HG03354 (cell line): ENCODE results near the gene PNMA8A.
"Not testable (repeated sequence)": the region's sequence is repeated elsewhere in the genome, so short reads cannot be mapped to it uniquely, and the experiment has no call there.

ENCODE experiments used
- ATAC-seq: cut with Tn5 transposase; IDR thresholded peaks from one replicate; pipeline ENCODE4 v1.9.1; 2021; ENCODE audit warnings: mild to moderate bottlenecking; ENCODE audit not compliant: unreplicated experiment, poor library complexity, severe bottlenecking

PNMA8A gene, protein sequence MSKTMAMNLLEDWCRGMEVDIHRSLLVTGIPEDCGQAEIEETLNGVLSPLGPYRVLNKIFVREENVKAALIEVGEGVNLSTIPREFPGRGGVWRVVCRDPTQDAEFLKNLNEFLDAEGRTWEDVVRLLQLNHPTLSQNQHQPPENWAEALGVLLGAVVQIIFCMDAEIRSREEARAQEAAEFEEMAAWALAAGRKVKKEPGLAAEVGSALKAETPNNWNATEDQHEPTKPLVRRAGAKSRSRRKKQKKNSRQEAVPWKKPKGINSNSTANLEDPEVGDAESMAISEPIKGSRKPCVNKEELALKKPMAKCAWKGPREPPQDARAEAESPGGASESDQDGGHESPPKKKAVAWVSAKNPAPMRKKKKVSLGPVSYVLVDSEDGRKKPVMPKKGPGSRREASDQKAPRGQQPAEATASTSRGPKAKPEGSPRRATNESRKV

DNA sequence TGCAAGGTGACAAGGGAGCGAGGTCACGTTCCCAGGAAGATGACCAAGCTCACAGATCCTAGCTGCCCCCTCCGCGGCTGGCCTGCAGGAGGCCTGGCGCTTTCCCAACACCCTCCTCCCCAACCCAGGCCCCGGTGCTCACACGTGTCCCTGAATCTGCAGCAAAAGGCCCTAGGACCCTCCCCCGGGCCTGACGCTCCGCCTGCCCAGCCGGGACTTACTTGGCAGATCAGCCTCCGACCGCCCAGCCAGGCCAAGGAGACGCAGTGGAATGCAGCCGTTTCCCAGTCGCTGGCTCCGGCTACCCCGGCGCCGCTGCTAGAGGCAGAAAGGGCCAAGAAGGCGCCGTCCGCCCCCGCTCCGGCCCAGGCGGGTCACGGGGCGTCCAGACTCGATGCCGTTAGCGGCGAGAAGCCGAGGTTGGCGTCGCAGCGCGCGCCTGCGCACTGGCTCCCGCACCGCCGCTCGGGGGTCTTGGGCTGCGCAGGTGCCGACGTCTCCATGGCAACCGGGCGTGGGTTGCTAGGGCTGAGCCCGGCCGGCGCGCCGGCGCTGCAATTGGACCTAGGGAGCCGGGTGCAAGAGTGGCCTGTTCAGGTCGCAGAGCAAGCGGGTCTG lies at the start of gene PNMA8A:
Gene PNMA8A (minus strand): TSS at position 448 of the 618 bp plus-strand sequence. CDS start 528 bp downstream, outside the sequence.
- no peak for ATAC-seq

DNA sequence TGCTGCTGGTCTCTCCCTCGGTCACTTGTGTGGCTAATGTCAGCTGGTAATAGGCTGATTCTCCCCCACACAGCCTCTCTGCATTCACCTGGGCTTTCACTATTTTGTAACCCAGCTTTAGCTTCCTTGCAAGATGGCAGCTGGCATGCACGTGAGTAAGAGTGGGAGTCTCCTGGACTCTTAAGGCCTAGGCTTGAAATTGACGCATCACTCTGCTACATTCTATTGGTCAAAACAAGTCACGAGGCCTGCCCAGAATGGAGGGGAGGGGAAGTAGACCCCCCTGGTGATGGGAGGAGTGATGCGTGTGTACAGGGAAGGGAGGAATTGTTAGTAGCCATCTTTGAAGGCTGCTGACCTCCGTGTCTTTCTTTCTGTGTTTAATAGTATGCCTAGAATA lies 49.3 kb upstream of the PNMA8A start:
- no peak for ATAC-seq

DNA sequence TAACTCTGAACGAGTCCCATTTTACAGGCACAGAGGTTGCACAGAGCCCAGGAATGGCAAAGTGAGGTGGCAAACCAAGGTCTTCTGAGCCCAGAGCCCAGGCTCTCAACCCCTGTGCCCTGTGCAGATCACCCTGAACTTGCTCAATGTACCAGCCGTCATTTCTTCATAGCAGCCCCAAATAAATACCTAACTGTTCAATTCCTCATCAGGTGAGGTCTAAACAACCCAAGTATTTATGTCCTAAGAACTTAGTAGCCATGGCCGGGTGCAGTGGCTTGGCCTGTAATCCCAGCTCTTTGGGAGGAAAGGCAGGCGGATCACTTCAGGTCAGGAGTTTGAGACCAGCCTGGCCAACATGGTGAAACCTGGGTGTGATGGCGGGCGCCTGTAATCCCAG lies 46.1 kb upstream of the PNMA8A start:
- ATAC-seq: no peak

DNA sequence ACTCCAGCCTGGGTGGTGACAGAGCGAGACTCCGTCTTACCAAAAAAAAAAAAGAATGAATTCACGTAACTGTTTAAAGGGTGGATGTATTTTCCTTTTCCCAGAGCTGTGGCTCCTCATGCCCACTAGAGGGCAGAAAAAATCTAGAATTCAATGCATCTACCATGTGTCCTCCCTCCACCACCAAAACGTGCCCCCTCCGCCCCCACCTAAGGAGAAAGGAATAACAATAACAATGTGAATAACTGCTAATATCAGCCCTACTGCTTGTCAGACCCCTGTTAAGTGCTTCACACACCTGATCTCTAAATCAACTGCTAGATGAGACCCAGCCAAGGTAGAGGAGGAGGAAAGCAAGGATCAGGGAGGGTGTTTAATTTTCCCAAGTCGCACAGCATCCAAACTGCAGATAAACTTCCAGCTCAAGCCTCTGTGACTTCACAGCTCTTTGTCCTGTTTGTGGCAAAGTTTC lies 44.6 kb upstream of the PNMA8A start:
- ATAC-seq: no peak

DNA sequence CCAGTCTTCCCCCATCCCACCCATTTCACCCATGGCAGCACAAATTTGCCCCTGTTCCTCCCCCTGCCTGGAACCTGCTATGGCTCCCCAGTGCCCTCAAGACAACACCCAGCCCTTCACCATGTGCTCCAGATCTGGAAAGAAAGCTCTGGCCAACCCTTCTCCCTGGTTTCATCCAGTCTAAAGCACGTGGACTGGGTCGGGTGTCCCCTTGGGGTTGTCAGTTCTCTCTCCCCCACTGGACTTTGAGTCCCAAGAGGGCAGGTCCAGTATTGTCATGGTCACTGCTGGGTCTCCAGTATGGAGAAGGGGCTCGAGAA lies 43.9 kb upstream of the PNMA8A start:
- no peak for ATAC-seq

DNA sequence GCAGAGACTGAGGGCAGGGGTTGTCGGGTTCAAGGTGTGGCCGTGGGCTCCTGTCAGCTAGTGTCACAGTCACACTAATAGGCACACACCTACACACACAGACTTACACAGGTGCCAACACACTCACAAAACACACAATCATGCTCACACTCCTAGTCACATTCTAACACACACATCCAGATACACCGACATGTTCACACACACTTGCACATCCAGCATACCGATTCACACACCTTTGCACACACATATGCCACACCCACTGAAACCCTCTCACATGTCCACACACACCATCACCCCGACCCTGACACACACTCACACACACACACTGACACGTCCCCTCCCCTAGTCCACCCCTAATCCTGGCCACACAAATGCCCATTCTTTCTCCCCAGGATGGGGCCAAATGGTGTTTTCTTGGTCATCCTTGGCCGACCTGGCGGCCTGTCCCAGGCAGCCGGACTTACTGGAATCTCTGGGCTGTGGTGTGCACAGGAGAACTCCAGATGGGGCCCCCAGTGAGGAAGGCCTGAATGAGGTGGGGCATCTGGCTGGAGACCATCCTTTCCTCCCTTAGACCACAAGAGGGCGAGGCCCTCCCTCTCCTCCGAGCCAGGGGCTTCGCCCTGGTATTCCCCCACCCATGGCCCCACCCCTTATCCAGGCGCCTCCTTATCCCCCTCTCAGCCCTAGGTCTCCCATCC lies 43.4 kb upstream of the PNMA8A start:
- no peak for ATAC-seq

DNA sequence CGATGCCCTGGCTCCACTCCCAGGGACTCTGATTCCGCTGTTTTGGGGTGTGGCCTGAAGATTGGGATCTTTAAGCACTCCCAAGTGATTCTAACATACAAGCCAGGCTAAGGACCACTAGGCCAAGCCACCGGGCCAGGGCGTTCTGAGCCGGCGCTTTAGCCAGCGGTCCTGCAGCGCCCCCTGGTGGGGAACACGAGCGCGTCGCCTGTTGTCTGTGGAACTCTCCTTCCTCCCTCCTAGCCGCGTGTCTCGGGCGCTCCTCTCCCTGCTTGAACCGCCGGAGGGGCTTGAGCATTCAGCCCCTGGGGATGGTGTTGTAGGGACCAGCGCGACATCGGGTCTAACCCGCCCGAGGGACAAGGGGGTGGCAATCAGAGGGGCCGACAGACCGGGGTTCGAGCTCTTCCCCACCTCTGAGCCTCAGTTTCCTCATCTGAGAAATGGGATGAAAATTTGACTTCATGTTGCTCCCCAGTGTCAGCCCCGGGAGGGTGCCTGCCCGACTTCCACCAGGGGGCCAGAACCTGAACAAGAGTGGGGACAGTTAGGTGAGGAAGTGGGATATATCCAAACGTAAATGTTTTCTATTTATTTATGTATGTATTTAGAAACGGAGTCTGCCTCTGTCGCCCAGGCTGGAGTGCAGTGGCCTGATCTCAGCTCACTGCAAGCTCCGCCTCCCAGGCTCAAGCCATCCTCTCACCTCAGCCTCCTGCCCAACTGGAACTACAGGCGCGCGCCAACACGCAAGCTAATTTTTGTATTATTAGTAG lies 42.3 kb upstream of the PNMA8A start:
- ATAC-seq: no peak

DNA sequence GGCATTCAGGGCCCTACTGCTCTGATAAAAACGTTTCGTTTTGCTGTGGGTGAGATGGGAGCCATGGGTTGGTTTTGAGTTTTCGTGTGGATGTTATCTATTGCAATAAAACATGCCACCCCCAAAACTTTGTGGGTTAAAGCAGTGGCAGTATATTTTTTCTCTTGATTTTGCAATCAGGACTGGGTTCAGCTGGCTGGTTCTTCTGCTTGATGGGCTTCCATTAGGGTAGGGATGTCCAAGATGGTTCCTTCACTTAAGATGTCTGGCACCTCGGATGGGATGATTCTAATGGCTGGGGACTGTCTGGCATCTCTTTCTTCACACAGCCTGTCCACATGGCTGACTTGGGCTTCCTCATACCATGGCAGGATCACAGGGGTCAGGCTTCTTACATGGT lies 39.9 kb upstream of the PNMA8A start:
- ATAC-seq: no peak

DNA sequence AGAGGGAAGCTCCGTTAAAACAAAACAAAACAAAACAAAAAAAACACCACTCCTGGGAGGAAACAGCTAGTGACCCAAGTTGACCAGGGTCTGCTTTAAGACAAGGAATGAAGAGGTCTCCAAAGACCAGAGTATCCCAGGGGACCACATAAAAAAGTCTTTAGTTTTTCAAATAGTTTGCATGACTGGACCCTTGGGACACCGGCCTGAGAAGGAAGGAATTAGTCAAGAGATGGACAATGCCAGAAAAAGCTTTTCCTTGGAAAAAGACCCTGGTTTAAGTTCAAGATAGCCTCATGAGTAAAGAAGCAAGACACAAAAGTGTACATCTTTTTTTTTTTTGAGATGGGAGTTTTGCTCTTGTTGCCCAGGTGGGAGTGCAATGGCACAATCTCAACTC lies 36.8 kb upstream of the PNMA8A start:
- no peak for ATAC-seq

DNA sequence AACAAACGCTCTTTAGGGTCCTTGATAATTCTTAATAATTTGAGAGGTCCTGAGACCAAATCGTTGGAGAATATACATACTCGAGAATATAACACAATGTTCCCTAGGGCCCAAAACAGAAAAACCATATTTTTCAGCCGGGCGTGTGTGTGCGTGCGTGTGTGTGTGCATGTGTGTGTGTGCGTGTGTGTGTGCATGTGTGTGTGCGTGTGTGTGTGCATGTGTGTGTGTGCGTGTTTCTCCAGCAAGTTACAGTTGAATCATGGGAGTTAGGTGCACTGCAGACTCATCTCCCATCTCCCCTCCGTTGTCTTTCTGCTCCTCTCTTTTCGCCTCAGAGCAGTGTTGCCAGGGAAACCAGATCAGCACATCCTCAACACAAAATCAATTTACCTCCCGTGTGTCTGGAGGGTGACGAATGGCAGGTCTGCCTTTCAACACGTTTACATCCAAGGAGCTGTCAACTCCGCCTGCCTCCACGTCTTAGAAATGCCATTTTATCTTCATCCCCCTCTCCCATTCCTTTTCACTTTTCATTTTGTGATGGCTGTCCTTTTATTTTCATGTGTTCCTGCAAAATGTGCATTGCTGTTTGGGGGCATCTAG lies 32.6 kb upstream of the PNMA8A start:
- no peak for ATAC-seq

DNA sequence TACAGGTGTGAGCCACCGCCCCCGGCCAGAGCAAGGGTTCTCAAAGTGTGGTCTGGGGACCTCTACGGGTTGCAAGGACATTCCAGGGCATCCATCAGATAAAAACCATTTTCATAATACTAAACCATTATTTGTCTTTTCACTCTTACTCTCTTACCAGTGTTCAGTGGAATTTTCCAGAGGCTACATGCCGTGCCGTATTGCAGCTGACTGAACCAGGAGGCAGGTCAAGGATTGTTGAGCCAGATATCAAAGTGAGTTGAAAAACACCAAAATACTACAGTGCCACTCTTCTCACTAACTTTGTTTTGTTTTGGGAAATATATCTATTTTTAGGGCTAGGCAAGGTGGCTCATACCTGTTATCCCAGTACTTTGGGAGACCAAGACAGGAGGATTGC lies 31.5 kb upstream of the PNMA8A start:
- no peak for ATAC-seq

DNA sequence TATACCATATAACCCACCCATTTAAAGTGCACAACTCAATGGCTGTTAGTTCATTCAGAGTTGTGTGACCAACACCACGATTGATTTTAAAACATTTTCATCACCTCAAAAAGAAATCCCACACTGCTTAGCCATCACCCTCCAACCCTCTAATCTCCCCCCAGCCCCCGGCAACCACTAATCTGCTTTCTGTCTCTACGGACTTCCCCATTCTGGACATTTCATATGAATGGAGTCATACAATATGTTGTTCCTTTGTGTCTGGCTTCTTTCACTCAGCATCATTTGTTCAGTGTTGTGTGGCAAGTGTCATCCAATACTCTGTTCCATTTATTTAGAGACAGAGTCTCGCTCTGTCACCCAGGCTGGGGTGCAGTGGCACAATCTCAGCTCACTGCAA lies 28.3 kb upstream of the PNMA8A start:
- no peak for ATAC-seq

DNA sequence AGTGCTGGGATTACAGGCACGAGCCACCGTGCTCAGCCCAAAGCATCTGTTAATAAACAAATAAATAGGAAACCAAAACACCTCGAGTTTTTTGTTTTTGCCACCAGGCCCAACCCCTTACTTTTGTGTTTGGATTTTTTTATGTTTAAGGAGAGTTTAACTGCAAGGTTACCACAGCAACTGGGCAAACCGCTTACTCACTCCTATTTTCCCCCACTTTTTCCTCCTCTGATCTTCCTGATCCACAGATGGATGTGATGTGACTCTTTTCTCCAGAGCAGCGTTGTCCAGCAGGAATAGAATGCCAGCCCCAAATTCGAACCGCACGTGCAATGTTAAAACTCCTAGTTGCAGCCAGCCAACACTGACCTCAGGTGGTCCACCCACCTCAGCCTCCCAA lies 26.4 kb upstream of the PNMA8A start:
- no peak for ATAC-seq

DNA sequence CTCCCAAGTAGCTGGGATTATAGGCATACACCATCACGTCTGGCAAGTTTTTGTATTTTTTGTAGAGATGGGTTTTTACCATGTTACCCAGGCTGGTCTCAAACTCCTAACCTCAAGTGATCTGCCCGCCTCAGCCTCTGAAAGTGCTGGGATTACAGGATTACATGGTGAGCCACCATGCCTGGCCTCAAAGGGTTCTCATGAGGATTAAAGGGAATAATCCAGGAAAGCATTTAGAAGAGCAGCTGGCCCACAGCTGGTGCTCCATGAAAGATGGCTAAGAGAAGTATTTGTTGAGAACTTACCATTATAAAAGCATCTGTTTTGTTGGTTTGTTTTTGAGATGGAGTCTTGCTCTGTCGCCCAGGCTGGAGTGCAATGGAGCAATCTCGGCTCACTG lies 25.5 kb upstream of the PNMA8A start:
- not testable (repeated sequence) for ATAC-seq

DNA sequence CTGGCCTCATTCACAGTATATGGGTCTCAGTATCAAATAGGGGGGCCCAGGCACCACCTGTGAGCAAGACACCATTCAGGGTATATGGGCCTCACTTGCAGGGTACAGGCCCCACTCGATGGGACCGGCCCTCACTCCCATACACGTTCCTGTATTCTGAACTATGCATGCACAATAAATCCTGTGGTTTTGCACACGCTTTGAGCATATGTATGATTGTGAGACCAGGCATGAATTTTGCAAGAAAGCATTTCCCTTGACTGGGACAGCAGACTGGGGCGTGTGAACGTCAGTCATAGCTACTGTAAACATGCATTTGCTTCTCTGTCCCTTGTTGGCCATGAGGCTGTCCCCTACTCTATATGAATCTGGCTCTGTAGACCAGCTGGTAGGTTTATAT lies 24.9 kb upstream of the PNMA8A start:
- ATAC-seq: no peak

DNA sequence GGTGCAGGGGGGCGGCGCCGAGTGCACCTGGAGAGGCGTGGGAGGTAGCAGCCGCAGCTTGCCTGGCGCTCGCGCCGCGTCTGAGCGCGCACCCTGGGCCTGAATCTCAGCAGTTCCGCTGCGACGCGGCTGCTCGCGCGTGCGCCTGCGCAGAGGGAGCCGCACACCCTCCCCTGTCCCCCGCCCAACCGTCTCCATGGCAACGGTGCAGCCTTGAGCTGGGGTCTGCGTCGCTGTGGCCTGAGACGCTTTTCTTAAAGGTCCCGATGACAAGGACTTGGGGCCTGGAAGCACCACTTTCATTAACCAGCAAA lies 24.4 kb upstream of the PNMA8A start, which contains the start of gene PNMA8B:
Gene PNMA8B (minus strand): TSS at position 82 of the 314 bp plus-strand sequence. CDS start 402 bp downstream, outside the sequence.
- ATAC-seq: no peak

DNA sequence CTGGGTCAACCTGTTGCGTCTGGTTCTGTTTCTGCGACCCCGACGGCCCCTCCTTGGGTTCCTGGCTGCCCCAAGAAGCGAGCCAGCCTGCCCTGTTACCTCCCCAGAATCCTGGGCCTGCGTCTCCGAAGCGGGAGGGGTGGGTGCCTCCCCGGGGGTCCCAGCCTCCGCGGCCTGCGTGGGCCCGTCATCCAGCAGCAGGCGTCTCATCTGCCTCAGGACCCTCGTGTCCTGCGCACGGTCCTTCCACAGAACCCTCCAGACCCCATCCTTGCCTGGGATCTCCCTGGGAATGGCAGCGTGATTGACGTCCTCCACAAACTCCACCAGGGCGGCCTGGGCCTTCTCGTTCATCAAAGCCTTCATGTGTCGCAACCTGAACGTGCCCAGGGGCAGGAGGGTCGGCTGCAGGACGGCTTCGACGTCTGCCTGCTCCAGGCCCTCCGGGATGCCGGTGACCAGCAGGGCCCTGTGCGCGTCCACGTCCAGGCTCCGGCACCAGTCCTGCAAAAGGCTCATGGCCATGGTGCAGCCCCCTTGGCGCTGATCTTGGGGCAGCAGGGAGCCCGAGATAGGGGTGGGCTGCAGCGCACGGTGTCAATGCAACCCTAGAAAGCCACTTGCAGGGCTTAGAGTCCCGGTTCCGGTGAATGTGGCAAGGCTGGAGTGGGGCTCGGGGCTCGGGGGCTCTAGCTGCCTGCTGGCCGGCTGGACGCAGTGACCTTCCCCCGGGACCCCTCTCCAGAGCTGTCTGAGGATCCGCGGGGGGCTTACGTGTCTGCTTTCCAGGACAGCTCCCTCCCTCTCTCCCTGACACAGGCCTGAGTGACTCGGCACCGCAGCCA lies 23.8 kb upstream of the PNMA8A start:
- ATAC-seq: no peak

DNA sequence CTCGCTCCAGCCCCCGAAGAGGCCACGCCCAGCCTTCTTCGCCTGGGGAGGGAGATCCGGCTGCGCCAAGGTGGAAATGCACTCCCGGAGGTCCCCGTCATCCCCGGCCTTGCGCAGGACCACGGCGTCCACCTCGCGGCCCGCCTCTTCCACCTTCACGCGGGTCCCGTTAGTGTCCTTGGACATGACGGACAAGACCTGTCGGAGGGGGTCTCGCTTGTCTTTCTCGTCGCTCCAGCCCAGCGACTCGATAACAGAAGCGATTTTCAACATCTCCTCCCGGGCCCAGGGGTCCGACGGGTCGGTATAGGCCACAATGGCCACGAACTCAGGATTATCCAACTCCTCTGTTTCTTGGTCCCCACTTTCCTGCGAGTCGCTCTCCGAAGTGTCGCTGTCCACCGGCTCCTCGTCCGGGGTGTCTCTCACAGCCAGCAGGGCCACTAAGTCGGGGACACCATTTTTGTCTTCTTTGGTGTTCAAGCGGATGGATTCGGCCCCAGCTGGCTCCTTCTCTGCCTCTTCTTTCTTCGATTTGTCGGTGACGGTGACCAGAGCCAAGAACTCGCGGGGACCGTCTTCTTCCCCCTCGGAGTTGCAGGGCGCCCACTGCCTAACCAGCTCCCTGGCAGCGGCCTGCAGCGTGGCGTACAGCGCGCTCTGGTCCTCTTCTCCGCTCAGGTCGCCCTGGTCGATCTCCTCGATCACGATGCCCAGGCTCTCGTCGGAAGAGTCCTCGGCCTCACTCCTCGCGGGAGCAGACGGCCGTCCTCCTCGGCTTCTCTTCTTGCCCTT lies 23.0 kb upstream of the PNMA8A start:
- ATAC-seq: no peak
